Stomach (tissue), 9 donors: ENCODE results near the gene FLOT1. TPM values are rescaled to one million over a fixed set of nuclear protein-coding genes. Genes with fewer than 3 reads are reported as not detected.
A peak's percentile ranks its signal among the peaks of the same experiment; 100 is the strongest.

ENCODE experiments used
- DNase-seq, 2 donors: peaks; one replicate each; pipeline versions ENCODE4 v3.0.0 to v3.0.0-alpha.2; 2013 to 2019
- H3K27ac ChIP-seq, 5 donors: fragments of 200-600 bp in 4 of 5; sonication (generic) in 4 of 5; one replicate each; pipeline ENCODE4 v1.5.1; 2013 to 2019; ENCODE audit warnings: mild to moderate bottlenecking in 1 of 5, moderate library complexity in 1 of 5
- H3K27me3 ChIP-seq, 3 donors: fragments of 200-600 bp; sonication (generic); one replicate each; pipeline ENCODE4 v1.5.1; 2017 to 2019; ENCODE audit warnings: mixed run types in 1 of 3
- H3K36me3 ChIP-seq, 4 donors: fragments of 200-600 bp; sonication (generic); 1 replicate in 3 of 4; 2 replicates in 1 of 4; pipeline ENCODE4 v1.5.1; 2016 to 2019
- H3K4me1 ChIP-seq, 4 donors: fragments of 200-600 bp; sonication (generic); one replicate each; pipeline ENCODE4 v1.5.1; 2016 to 2019
- H3K4me3 ChIP-seq, 4 donors: fragments of 200-600 bp; sonication (generic) in 3 of 4; one replicate each; pipeline ENCODE4 v1.5.1; 2016 to 2019; ENCODE audit warnings: mild to moderate bottlenecking in 1 of 4
- H3K9me3 ChIP-seq, 4 donors: fragments of 200-600 bp; sonication (generic); one replicate each; pipeline ENCODE4 v1.5.1; 2016 to 2019
- CTCF ChIP-seq, 7 experiments: fragments of 450-650 bp in 4 of 7; fragments of 200-600 bp in 3 of 7; sonication (generic) in 3 of 7; IDR thresholded peaks; one replicate each; pipeline ENCODE4 v1.5.1; 2016 to 2019; ENCODE audit warnings: antibody characterized with exemption in 7 of 7, control low read depth in 2 of 7, mild to moderate bottlenecking in 1 of 7
- EP300 ChIP-seq: sonication (generic); formaldehyde crosslinking; IDR thresholded peaks from one replicate; pipeline ENCODE4 v1.6.1; 2017; ENCODE audit warnings: antibody characterized with exemption
- POLR2A ChIP-seq, 4 donors: fragments of 450-650 bp; IDR thresholded peaks; one replicate each; pipeline ENCODE4 v1.6.1; 2016; ENCODE audit warnings: antibody characterized with exemption in 4 of 4, control low read depth in 2 of 4, mild to moderate bottlenecking in 1 of 4, moderate library complexity in 1 of 4
- POLR2AphosphoS5 ChIP-seq, 3 donors: sonication (generic); formaldehyde crosslinking; IDR thresholded peaks; one replicate each; pipeline ENCODE4 v1.6.1; 2016; ENCODE audit warnings: antibody characterized with exemption in 3 of 3
- WGBS, 5 donors: extraction: QIAGEN DNeasy Blood & Tissue Kit in 3 of 5; methylation state at CpG; one replicate each; pipeline versions ENCODE4 v1.1.5 to v1.1.7; 2013 to 2018; 5-methylcytosine and 5-hydroxymethylcytosine counted together
- intact Hi-C: fragments of 100-400 bp; cut with DNase I; formaldehyde crosslinking; loops from one replicate; pipeline ENCODE4 v1.15.1; 2023; ENCODE audit warnings: low total_unique reads
- polyA plus RNA-seq, 3 donors: library from polyadenylated mRNA; stranded (reverse); fragments of 200-250 nt; gene quantifications; one replicate each; pipeline ENCODE4 v1.2.3, GENCODE V29; 2013
- total RNA-seq, 5 donors: library from RNA; depleted of rRNA; stranded (reverse); fragments of >200 nt; gene quantifications; one replicate each; pipeline versions ENCODE4 v1.1.0 to v1.2.3, GENCODE V29; 2014 to 2016
- donor health status: healthy with polysubstance abuse.
- donor health status: Bipolar disorder and iron deficiency.
- donor health status: healthy.

FLOT1 gene
- total and polyA plus RNA-seq, 8 donors: 40.6 to 201 (median 125) TPM

GRCh38 chr6:30685157-30686008, 57.1 kb downstream of the FLOT1 start:
- Histone ChIP-seq H3K27me3 (no peaks in the 10 kb centered on the region), H3K36me3 (peaks cover 0 to 6% (median 2%) of the 10 kb centered on the region in 4 donors), H3K4me3 (peak overlapping the region; percentile 69 to 88 (median 82)), H3K27ac (peak overlapping the region; percentile 77 to 99 (median 97)), H3K9me3 (no peaks in the 10 kb centered on the region), H3K4me1 (peaks cover 34 to 84% (median 60%) of the 10 kb centered on the region in 4 donors)
- DNase-seq: no peak
- intact Hi-C loops: no loop called here
- TF ChIP-seq POLR2A (IDR thresholded peaks at IDR 0.05) (no peak), EP300 (no peak), CTCF (IDR thresholded peaks at IDR 0.05) (no peak), POLR2AphosphoS5 (IDR thresholded peaks at IDR 0.05) (no peak)
- 39 to 69% (median 54%) methylated on average over 29 of the region's 29 CpGs for WGBS, 5 donors

- Histone ChIP-seq H3K4me1 (peaks cover 34 to 84% (median 60%) of the 10 kb centered on the region in 4 donors), H3K9me3 (no peaks in the 10 kb centered on the region), H3K36me3 (peaks cover 0 to 9% (median 5%) of the 10 kb centered on the region in 4 donors), H3K4me3 (peak overlapping the region; percentile 69 to 88 (median 82)), H3K27me3 (no peaks in the 10 kb centered on the region), H3K27ac (peak overlapping the region; percentile 49 to 99 (median 97))
- intact Hi-C loops: no loop called here
- WGBS, 5 donors: 32 to 63% (median 51%) methylated on average over 13 to 21 of the region's 21 CpGs
- DNase-seq: peak; percentile 38 to 66
- TF ChIP-seq POLR2AphosphoS5 (IDR thresholded peaks at IDR 0.05): no peak
- no peak for TF ChIP-seq CTCF (IDR thresholded peaks at IDR 0.05)
- TF ChIP-seq POLR2A (IDR thresholded peaks at IDR 0.05): no peak
- no peak for TF ChIP-seq EP300
Measured at GRCh38 chr6:30684386-30685156, 57.9 kb downstream of the FLOT1 start.

- Histone ChIP-seq H3K27ac (peak overlapping the region; percentile 49 to 99 (median 97)), H3K4me3 (peak overlapping the region; percentile 69 to 88 (median 82)), H3K9me3 (no peaks in the 10 kb centered on the region), H3K4me1 (peaks cover 33 to 84% (median 60%) of the 10 kb centered on the region in 4 donors), H3K36me3 (peaks cover 0 to 11% (median 6%) of the 10 kb centered on the region in 4 donors), H3K27me3 (no peaks in the 10 kb centered on the region)
- intact Hi-C loops: no loop called here
- 31 to 55% (median 50%) methylated on average over 2 of the region's 2 CpGs for WGBS, 5 donors
- TF ChIP-seq EP300 (no peak), CTCF (IDR thresholded peaks at IDR 0.05) (no peak), POLR2AphosphoS5 (IDR thresholded peaks at IDR 0.05) (no peak), POLR2A (IDR thresholded peaks at IDR 0.05) (no peak)
- no peak for DNase-seq
Measured at GRCh38 chr6:30683980-30684338, 58.5 kb downstream of the FLOT1 start.
